ENCODE data around the gene PHF8.

Gene PHF8

DNA sequence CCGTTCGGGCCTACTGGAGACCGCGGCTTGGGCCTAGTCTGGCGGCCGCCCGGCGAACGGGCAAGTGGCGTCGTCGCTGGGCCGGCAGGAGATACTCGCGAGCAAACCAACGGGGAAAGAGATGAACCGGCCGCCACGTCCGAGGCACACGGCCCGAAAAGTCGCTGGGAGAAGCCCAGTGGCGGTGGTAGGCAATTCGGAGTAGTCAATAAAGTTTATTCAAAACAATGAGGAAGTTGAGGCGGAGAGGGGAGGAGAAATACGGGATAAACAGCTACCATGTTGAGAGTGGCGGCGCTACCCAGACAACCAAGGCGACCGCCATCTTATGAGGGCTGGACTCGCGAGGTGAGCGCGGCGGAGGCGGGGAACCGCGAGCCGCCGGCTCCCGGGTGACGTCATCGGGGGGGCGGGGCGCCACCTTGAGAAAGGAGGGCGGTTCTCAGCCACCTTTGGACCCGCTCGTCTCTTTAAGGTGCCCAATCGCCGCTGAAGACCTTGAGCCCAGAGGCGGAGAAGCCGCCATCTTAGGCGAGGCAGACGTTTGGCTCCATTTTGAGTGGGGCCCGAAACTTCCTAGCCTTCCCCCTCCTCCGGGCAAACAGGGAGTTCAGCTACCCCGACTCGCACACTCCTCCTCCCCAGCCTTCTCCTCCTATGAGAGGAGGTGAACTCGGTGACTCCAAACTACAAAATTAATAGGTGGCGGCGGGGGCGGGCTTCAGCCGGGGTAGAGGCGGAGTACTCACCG, at the start of gene PHF8:
TSS of gene PHF8 (minus strand) at position 348 of the 751 bp plus-strand sequence. CDS start 1,745 bp downstream, outside the sequence.
- DNase-seq (ENCODE audit: low read depth in 2 of 3, low spot score in 1 of 3), result peak; percentile 80 to 90 (median 89)

GRCh38 chrX:54093571-54093970, 49.3 kb upstream of the PHF8 start:
- no peak for DNase-seq (ENCODE audit: low read depth in 2 of 3, low spot score in 1 of 3)

DNA sequence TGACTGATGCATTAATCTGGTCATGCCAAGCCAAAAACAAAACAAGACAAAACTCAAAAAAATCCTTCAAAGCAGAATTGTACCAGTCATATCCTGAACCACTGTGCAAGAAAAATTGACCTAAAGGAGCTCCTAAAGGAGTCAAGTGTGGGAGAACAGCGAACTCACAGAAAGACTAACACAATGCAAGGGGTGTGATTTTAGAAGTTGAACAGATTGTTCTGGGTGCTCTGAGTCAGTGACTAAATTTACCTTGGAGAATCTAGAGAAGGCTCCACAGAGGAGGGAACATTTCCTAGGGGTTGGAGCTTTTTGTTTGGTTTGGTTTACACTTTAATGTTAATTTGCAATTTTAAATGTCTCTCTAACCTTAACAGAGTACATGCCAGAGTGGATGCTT, 48.9 kb upstream of the PHF8 start:
- DNase-seq (ENCODE audit: low read depth in 2 of 3, low spot score in 1 of 3), result no peak

DNA sequence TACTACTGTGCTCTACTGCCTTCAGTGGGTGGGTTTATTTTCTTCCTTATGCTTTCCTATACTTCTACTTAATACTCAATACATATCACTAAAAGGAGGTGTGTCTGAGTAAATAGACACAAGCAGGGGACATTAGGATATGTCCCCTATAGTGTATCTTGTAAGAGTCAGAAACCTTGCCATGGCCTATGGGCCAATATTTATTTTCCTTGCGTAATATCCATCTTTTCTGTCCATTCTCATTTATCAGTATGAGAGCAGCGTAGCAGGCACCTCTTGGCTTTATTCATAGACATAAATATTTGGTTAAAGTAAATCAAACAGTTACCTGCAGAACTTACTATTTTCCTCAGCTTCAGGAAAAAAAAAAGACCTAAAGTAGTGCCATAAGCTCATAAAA, 46.6 kb upstream of the PHF8 start:
- DNase-seq (ENCODE audit: low read depth in 2 of 3, low spot score in 1 of 3), result no peak

DNA sequence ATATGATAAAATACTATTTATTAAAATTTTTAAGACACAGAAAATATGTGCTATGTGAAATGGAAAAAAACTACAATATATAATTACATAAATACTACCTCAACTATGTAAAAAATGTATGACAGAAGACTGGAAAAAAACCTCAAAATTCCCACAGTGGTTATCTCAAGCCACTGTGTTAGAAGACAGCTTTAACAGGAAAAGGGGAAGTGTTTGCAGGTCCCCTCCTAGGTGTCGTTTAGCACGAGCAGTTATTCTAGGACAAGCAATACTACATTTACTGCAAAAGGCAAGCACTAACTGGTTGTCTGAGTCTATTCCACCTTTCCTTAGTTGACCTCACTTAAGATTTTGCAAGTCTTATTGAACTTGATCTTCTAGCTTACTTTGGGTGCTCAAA, 44.9 kb upstream of the PHF8 start:
- DNase-seq (ENCODE audit: low read depth in 2 of 3, low spot score in 1 of 3), result no peak

GRCh38 chrX:54087661-54088060, 43.4 kb upstream of the PHF8 start:
- no peak for DNase-seq (ENCODE audit: low read depth in 2 of 3, low spot score in 1 of 3)

DNA sequence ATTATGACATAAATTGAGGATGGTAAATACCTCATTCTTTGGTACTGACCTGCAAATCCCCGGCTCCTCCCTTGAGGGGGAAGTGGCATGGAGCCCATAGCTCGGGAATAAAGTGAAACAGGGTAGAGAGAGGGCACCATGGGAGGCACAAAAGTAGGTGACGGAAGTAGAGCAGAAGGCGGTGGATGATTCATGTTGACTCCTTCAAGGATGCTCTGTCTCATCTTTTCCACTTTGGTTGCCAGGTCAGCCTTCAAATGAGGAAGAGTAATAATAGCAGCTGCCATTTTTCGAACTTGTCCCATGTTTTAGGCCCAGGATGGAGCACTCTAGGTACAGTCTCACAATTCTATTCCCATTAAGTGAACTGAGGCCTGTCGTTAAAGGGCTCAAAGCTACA, 41.4 kb upstream of the PHF8 start:
- DNase-seq (ENCODE audit: low read depth in 2 of 3, low spot score in 1 of 3), result no peak

GRCh38 chrX:54076903-54077302, 32.6 kb upstream of the PHF8 start:
- DNase-seq (ENCODE audit: low read depth in 2 of 3, low spot score in 1 of 3), result no peak

GRCh38 chrX:54074826-54075225, 30.6 kb upstream of the PHF8 start:
- DNase-seq (ENCODE audit: low read depth in 2 of 3, low spot score in 1 of 3), result no peak

DNA sequence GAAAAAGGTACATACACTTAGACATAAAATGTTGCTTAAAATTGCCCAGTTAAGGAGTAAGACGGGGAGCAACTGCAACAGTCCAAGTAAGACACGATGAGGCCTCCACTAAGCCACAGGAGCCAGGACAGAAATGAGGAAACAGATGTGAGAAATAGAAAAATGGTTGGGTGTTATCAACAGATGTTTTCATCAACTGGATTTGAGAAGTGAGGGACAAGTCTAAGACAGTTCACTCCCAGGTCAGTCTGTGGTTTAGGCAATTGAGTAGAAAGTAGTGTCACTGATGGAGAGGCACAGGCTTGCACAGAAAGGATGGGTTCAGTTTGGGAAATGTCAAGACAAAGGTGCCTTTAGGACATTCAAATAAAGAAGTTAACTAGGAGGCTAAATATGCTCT, 23.5 kb upstream of the PHF8 start:
- DNase-seq (ENCODE audit: low read depth in 2 of 3, low spot score in 1 of 3), result no peak

- no peak for DNase-seq (ENCODE audit: low read depth in 2 of 3, low spot score in 1 of 3)
These were observed 22.6 kb upstream of the PHF8 start for GRCh38 chrX:54066841-54067240.

DNA sequence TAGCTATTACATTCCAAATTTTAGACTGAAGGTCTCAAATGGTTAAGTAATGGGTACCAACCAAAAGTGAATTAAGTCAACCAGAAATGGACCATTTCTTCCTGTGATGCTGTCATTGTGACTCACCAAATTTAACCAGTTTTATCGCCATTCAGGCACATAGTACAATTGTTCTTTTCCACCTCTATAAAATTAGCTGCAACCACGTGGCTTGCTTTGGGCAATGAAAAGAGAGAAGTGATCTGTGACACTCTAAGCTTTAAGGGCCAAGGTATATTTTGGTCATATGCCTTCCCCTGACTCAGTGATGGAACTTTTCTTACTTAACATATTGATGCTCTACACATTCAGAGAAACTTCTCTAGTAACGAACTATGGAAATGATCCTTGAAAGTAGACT, 20.3 kb upstream of the PHF8 start:
- DNase-seq (ENCODE audit: low read depth in 2 of 3, low spot score in 1 of 3), result no peak

- DNase-seq (ENCODE audit: low read depth in 2 of 3, low spot score in 1 of 3), result no peak
These were observed 19.1 kb upstream of the PHF8 start for GRCh38 chrX:54063361-54063760.

- no peak for DNase-seq (ENCODE audit: low read depth in 2 of 3, low spot score in 1 of 3)
These were observed 5.5 kb upstream of the PHF8 start for GRCh38 chrX:54049801-54050200.

GRCh38 chrX:54048412-54048811, 4.1 kb upstream of the PHF8 start:
- no peak for DNase-seq (ENCODE audit: low read depth in 2 of 3, low spot score in 1 of 3)

DNA sequence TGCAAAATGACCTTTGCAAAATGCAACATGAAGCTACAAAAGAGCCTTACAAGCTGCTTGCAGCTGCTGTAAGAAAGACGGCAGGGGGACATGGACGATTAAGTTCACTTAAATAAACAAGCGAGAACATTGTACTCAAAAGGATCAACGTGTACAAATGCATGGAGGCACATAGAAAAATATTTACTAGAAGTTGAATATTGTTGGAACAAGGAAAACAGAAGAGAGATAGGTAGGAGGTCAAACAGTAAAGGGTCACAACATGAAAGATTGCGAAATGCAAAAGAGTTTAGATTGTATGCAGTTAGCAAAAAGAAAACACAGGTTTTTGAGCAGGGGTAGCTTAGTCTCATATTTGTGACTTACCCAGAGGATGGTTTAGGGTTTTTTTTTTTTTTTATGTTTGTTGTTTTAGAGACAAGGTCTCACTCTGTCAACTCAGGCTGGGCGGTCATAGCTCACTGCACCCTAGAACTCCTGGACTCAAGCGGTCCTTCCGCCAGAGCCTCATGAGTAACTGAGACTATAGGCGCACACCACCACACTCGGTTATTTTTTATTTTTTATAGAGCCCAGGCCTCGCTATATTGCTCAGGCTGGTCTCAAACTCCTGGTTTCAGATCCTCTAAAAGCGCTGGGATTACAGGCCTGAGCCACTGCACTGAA, 1.4 kb upstream of the PHF8 start:
- DNase-seq (ENCODE audit: low read depth in 2 of 3, low spot score in 1 of 3), result no peak

DNA sequence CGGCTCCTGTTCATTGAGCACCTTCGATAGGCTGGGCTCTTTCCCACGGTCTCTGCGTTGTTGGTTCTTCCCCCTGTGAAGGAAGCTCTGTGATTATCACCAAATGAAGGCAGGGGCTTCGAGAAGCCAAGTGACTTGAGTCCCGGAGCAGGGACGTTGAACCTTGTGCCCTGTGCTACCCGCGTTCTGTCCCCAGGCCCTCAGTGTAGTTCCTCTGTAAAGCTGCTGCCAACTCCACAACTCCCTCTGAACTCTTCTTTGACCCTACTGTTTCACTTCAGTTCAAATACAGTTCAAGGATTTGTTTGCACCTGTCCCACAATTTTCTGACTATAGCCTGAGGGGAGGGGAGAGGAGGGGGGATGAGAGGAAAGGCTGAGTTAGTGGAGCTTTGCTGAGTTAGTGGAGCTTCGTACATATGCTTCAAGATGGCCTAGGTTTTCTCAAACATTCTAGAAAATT, 635 bp upstream of the PHF8 start:
- no peak for DNase-seq (ENCODE audit: low read depth in 2 of 3, low spot score in 1 of 3)

- DNase-seq (ENCODE audit: low read depth in 2 of 3, low spot score in 1 of 3), result peak; percentile 2 to 8 (median 2)
These were observed 640 bp downstream of the PHF8 start for GRCh38 chrX:54043541-54044125.

GRCh38 chrX:54043056-54043455, 1.2 kb downstream of the PHF8 start:
- DNase-seq (ENCODE audit: low read depth in 2 of 3, low spot score in 1 of 3), result peak in 1 of 3 donors; percentile 1

- DNase-seq (ENCODE audit: low read depth in 2 of 3, low spot score in 1 of 3), result peak; percentile 11 to 20 (median 16)
These were observed 1.7 kb downstream of the PHF8 start for GRCh38 chrX:54042609-54043021.

DNA sequence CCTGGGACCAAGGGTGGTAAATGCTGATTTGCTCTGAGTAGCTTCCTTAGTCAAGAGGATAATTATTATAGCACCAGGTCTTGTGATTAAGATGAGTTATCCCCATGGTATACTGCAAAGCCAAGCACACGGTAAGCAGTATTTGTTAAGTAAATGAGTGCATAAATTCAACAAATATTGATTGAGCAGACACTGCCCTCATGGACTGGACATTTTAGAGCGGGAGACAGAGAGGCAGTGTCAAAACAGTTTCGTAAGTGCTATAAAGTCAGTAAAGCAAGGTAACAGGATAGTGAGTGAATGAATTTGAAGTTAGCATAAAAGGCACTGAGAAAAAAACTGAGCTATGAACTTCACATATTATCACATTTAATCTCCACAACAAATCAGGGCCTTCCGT, 13.9 kb downstream of the PHF8 start:
- DNase-seq (ENCODE audit: low read depth in 2 of 3, low spot score in 1 of 3), result no peak

DNA sequence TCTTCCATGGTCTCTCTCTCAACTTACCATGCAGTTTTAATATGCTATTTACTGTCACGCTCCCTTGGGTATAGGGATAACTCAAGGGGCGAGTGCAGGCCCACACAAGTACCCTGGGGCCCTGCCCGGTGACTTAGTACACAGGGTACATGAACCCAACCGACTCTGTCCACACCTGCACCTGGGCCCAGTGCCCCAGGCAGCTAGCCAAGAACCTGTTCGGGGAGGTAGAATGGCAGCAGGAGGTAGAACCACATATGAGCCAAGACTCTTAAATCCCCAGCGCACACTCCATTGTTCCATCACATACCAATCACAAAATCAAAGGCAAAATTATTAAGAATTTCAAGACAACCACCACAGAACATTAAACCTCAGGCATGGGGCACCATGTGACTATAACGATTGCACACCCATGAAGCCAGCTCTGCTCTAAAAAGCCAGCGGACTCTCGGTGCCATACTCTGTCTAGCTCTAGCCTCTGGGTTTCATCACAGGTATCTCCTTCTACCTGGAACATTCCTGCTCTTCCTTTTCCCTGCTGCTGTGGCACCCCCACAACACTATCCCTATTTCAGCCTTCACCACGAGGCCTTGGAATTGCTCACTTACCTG, 14.6 kb downstream of the PHF8 start:
- DNase-seq (ENCODE audit: low read depth in 2 of 3, low spot score in 1 of 3), result no peak

Measured in stimulated activated CD4-positive, alpha-beta T cell treated with anti-CD3 and anti-CD28 coated beads, Interleukin-12 subunit alpha, Interleukin-12 subunit beta, amount 100 ng/mL, for 48 hours (primary cell).